Measurements from ENCODE around the gene TBX1.

DNA sequence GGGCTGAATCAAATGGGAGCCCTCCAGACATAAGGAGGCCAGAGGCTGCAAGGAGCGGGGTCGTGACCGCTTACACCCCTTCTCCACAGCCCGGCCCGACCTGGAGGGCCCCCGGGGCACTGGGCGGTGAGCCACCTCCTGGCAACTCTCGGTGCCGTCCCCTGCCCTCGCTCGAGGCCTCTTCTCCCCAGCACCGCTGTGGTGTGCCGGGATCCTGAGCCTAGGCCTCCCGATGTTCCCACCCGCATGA, 37.7 kb upstream of the TBX1 start:
- TF ChIP-seq, protein P1, sequence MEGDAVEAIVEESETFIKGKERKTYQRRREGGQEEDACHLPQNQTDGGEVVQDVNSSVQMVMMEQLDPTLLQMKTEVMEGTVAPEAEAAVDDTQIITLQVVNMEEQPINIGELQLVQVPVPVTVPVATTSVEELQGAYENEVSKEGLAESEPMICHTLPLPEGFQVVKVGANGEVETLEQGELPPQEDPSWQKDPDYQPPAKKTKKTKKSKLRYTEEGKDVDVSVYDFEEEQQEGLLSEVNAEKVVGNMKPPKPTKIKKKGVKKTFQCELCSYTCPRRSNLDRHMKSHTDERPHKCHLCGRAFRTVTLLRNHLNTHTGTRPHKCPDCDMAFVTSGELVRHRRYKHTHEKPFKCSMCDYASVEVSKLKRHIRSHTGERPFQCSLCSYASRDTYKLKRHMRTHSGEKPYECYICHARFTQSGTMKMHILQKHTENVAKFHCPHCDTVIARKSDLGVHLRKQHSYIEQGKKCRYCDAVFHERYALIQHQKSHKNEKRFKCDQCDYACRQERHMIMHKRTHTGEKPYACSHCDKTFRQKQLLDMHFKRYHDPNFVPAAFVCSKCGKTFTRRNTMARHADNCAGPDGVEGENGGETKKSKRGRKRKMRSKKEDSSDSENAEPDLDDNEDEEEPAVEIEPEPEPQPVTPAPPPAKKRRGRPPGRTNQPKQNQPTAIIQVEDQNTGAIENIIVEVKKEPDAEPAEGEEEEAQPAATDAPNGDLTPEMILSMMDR (IDR thresholded peaks at IDR 0.05; ENCODE audit: poor library complexity), result no peak
- TF ChIP-seq EZH2 (IDR thresholded peaks at IDR 0.05; ENCODE audit: borderline replicate concordance), result no peak

All from hepatocyte (in vitro differentiated cells).